Prostate gland (tissue), 2 donors: Measurements from ENCODE around the gene MYEOV. TPM values are rescaled to one million over a fixed set of nuclear protein-coding genes. Genes with fewer than 3 reads are reported as not detected.

Experiments used
- DNase-seq: peaks from one replicate; pipeline ENCODE4 v3.0.0-alpha.2; 2019; ENCODE audit warnings: low spot score
- H3K27ac ChIP-seq, 2 donors: fragments of 200-600 bp; sonication (generic); 2 replicates each; pipeline ENCODE4 v1.5.1; 2017 to 2019
- H3K27me3 ChIP-seq: fragments of 200-600 bp; sonication (generic); replicated peaks from 2 replicates; pipeline ENCODE4 v1.5.1; 2019; ENCODE audit not compliant: insufficient read depth
- H3K36me3 ChIP-seq, 2 donors: fragments of 200-600 bp; sonication (generic); 1 replicate in 1 of 2; 2 replicates in 1 of 2; pipeline versions ENCODE4 v1.5.1 to v1.8.1; 2017 to 2019
- H3K4me1 ChIP-seq: fragments of 200-600 bp; sonication (generic); replicated peaks from 2 replicates; pipeline ENCODE4 v1.5.1; 2019
- H3K4me3 ChIP-seq, 2 donors: fragments of 200-600 bp; sonication (generic); 2 replicates each; pipeline ENCODE4 v1.5.1; 2017 to 2019
- H3K9me3 ChIP-seq: fragments of 200-600 bp; sonication (generic); 2 replicates; pipeline ENCODE4 v1.5.1; 2017
- CTCF ChIP-seq, 4 experiments: fragments of 200-600 bp in 2 of 4; fragments of 450-650 bp in 2 of 4; sonication (generic) in 2 of 4; IDR thresholded peaks; 1 replicate in 3 of 4; 2 replicates in 1 of 4; pipeline ENCODE4 v1.5.1; 2016 to 2019; ENCODE audit warnings: antibody characterized with exemption in 4 of 4, mild to moderate bottlenecking in 2 of 4, moderate library complexity in 2 of 4
- POLR2A ChIP-seq: fragments of 450-650 bp; IDR thresholded peaks from one replicate; pipeline ENCODE4 v1.6.1; 2016; ENCODE audit warnings: antibody characterized with exemption, mild to moderate bottlenecking
- POLR2AphosphoS5 ChIP-seq: sonication (generic); formaldehyde crosslinking; IDR thresholded peaks from one replicate; pipeline ENCODE4 v1.6.1; 2017; ENCODE audit warnings: antibody characterized with exemption
- WGBS: methylation state at CpG from one replicate; pipeline ENCODE4 v1.1.5; 2018; 5-methylcytosine and 5-hydroxymethylcytosine counted together
- intact Hi-C: fragments of 100-400 bp; cut with DNase I; formaldehyde crosslinking; loops from one replicate; pipeline ENCODE4 v1.14.2; 2022
- total RNA-seq, 2 donors: library from RNA; depleted of rRNA; stranded (reverse); fragments of >200 nt; gene quantifications; one replicate each; pipeline ENCODE4 v1.1.0, GENCODE V29; 2016

The MYEOV gene
- total RNA-seq, 2 donors from 2014 or later, result 1.1 TPM; not detected in 1

GRCh38 chr11:69325446-69325845 is 31.5 kb downstream of the MYEOV start:
- Histone ChIP-seq H3K4me3 (no peak overlapping the region), H3K9me3 (no peaks in the 10 kb centered on the region), H3K27ac (no peak overlapping the region), H3K27me3 (no peaks in the 10 kb centered on the region), H3K36me3 (no peaks in the 10 kb centered on the region), H3K4me1 (no peaks in the 10 kb centered on the region)
- no peak for TF ChIP-seq POLR2AphosphoS5
- TF ChIP-seq CTCF (IDR thresholded peaks at IDR 0.05), result no peak
- TF ChIP-seq POLR2A, result no peak
- DNase-seq, result no peak
- intact Hi-C loops, result no loop called here
- WGBS, result 88% methylated on average over 8 of the region's 8 CpGs

GRCh38 chr11:69326622-69327219 is 32.8 kb downstream of the MYEOV start:
- no peak for TF ChIP-seq POLR2AphosphoS5
- TF ChIP-seq POLR2A, result no peak
- TF ChIP-seq CTCF (IDR thresholded peaks at IDR 0.05), result no peak
- Histone ChIP-seq H3K36me3 (no peaks in the 10 kb centered on the region), H3K9me3 (no peaks in the 10 kb centered on the region), H3K27ac (no peak overlapping the region), H3K4me3 (no peak overlapping the region), H3K27me3 (no peaks in the 10 kb centered on the region), H3K4me1 (no peaks in the 10 kb centered on the region)
- whole genome bisulfite sequencing, result 82% methylated on average over 7 of the region's 7 CpGs
- intact Hi-C loops, result no loop called here
- no peak for DNase-seq

GRCh38 chr11:69327741-69328191 is 33.8 kb downstream of the MYEOV start:
- H3K27ac ChIP-seq, result no peak overlapping the region
- TF ChIP-seq CTCF (IDR thresholded peaks at IDR 0.05) (no peak), POLR2AphosphoS5 (no peak), POLR2A (no peak)
- H3K9me3 ChIP-seq, result no peaks in the 10 kb centered on the region
- intact Hi-C loops, result no loop called here
- no peak for DNase-seq
- 89% methylated on average over 6 of the region's 6 CpGs for whole genome bisulfite sequencing
- H3K36me3 ChIP-seq, result no peaks in the 10 kb centered on the region
- no peak overlapping the region for H3K4me3 ChIP-seq
- H3K4me1 ChIP-seq, result no peaks in the 10 kb centered on the region
- H3K27me3 ChIP-seq, result no peaks in the 10 kb centered on the region

GRCh38 chr11:69328231-69328630 is 34.3 kb downstream of the MYEOV start:
- H3K36me3 ChIP-seq, result no peaks in the 10 kb centered on the region
- H3K4me3 ChIP-seq, result no peak overlapping the region
- no peaks in the 10 kb centered on the region for H3K9me3 ChIP-seq
- H3K27ac ChIP-seq, result no peak overlapping the region
- 85% methylated on average over 8 of the region's 8 CpGs for WGBS
- no peaks in the 10 kb centered on the region for H3K4me1 ChIP-seq
- intact Hi-C loops, result no loop called here
- H3K27me3 ChIP-seq, result no peaks in the 10 kb centered on the region
- TF ChIP-seq POLR2A (no peak), CTCF (IDR thresholded peaks at IDR 0.05) (no peak), POLR2AphosphoS5 (no peak)
- DNase-seq, result no peak

- no peak overlapping the region for H3K4me3 ChIP-seq
- intact Hi-C loops, result no loop called here
- H3K4me1 ChIP-seq, result no peaks in the 10 kb centered on the region
- no peaks in the 10 kb centered on the region for H3K36me3 ChIP-seq
- H3K9me3 ChIP-seq, result no peaks in the 10 kb centered on the region
- no peak for DNase-seq
- TF ChIP-seq POLR2AphosphoS5, result no peak
- TF ChIP-seq POLR2A, result no peak
- no peak for TF ChIP-seq CTCF (IDR thresholded peaks at IDR 0.05)
- H3K27ac ChIP-seq, result no peak overlapping the region
- no peaks in the 10 kb centered on the region for H3K27me3 ChIP-seq
- 52% methylated on average over 3 of the region's 3 CpGs for WGBS
These were observed 35.6 kb downstream of the MYEOV start for GRCh38 chr11:69329581-69329980.
